Measurements from ENCODE around the gene GPC6. TPM values are rescaled to one million over a fixed set of nuclear protein-coding genes. Genes with fewer than 3 reads are reported as not detected.

The GPC6 gene
- total RNA-seq, 1 donor from 2014 or later, result 38.9 TPM

DNA sequence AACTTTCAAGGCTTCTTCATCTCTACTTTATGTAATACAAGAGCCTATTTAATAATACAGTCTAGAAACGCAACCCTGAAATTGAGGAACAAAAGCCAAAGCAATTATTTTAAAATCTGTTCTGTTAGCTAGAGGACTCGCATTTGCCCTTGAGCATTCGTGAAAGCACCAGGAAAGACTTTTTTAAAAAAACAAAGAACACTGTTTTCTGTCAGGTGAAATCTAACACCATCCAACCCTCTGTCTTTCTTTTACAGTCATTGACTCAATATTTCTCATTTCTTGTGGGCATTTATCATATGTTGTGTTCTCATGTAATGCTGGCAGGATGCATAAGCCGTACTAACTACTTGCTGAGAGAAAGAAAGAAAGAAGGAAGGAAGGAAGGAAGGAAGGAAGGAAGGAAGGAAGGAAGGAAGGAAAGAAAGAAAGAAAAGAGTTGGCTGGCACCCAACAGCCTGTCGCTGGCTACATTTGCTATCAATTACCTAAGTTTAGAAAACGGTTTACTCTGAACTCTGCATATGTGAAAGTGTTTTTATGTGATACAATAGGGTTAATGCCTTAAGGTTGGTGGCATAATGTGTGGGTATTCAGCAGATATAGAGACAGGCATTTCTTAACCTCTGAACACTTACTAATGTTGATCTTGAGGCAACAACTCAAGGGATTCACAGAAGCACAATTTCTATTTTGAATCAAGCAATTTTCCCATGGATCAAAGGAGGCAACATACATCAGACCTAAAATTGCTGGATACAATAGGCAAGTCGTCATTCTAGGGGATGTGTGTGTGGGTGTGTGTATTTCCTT, 807.4 kb downstream of the GPC6 start:
- DNase-seq (ENCODE audit: low read depth), result no peak

DNA sequence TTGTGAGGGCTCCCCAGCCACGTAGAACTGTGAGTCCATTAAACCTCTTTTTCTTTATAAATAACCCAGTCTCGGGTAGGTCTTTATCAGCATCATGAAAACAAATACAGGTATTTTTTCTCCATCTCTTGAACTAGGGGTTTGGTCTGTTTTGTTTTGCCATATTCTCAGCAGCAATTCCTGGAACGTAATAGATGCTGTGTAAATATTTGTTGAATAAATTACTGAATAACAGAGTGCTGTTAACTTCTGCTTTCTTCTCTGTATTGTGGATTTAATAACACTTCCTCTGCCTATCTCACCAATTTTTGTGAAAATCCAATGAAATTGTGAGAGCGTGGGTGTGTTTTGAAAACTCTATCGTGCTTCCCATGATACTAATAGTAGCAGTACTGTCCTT, 823.4 kb downstream of the GPC6 start:
- DNase-seq (ENCODE audit: low read depth), result no peak

DNA sequence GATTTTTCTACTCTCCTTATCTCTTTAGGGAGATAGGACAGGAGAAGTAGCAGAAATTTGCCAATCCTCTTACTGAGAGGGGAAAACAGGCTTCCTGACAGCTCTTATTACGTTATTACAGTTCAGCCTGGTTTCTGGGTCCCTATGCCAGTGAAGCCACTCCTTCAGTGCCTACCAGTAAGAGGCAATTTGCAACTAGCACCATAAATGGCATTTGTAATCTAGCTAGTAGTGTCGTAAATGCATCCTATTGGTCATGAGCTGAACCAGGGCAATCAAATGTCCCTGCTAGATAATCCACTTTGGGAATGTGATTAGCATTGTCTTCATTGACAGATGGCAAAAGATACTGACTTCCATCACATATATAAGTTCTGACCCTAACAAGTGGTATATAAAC, 824.1 kb downstream of the GPC6 start:
- DNase-seq (ENCODE audit: low read depth), result no peak

DNA sequence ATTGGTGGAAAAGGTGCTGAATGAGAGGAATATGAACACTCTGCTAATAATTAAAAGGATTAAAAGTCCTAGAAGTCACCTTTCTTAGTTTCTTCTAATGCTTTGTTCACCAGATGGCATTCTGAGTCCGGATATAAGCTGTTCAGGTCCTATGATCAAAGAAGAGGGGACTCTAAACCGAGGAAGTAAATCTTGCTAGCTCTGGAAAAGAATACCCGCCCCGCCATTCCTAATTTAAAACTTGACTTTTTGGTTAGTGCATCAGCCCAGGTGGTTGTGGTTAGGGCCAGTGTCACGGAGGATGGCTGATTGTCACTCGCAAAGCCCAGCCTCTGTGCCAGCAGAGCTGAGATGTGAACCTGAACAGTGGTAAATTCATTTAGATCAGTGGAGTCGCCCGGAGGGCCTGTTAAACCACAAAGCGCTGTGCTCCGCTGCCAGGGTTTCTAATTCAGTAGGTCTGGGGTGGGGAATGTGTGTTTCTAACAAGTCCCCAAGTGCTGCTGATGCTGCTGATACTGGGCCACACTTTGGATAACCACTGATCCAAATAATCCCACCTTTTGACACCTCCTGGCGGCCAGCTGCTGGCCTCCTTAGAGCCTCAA, 827.5 kb downstream of the GPC6 start:
- DNase-seq (ENCODE audit: low read depth), result peak; percentile 45

DNA sequence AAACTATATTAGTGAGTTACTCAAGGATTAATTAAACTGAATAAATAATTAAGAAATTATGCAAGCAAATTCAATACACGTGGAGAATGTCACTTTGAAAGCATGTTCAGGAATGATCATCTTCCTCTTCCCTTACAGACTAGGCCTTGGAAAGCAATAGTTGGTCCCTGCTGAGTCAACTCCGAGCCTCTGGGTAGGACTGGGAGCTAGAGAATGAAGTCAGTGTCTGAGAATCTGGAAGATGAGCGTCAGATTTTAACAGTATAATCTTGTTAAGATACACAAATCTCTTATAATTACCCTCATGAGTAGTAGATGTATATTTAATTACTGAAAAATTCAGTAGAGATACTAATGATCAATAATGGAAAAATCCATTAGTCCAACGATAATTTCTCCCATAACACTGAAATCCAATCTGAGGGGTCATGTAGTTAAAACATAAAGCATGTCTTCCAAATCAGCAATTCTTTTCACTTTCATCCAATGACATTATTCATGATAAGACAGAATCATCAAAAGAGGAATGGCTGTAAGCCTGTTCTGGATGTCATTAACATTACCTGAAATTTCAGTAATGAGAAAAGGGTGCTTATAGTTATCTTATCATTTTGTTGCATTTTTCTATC, 829.9 kb downstream of the GPC6 start:
- no peak for DNase-seq (ENCODE audit: low read depth)

DNA sequence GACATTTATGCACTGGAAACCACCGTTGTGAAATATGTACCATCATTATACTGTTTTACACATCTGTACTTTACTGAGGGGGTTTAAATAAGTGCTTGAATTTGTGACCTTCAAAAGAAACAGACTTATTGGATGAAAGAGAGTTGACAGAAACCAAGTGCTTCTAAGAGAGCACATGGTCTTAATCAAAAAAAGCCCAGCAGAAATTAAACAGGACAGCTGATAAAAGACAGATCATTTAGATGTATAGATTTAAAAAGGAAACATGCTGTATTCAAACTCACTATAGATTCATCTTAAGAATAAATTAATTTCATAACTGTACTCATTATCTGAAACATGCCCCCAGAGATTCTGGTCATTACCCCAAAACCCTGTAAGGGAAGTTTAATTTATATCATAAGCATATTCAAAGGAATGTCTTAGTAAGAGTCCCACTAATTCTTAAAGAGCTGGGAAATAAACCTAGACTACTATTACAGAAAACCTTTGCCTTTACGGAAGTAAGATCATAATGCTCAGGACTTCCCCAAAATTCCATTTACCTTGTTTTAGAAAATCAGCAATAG, 831.1 kb downstream of the GPC6 start:
- no peak for DNase-seq (ENCODE audit: low read depth)

GRCh38 chr13:94058821-94059360, 832.3 kb downstream of the GPC6 start:
- peak; percentile 78 for DNase-seq (ENCODE audit: low read depth)

DNA sequence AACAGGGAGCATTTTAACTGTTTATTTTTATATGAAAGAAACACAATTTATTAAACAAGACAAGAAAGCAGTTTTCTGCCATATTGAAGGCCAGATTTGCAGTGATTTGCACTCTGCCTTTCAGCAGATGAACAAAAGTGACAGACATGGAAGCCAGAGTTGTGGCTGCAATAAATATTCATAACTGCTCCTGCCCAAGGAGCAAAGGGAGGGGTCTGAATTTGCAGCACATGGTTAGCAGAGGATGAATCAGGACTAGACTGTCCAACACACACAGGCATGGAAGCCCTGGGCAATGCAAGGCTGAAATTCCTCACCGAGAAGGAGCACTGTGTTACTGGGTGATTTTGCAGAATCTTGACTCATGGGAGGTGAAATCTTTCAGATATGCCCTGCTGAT, 834.7 kb downstream of the GPC6 start:
- peak; percentile 67 for DNase-seq (ENCODE audit: low read depth)

GRCh38 chr13:94063096-94063495, 836.5 kb downstream of the GPC6 start:
- DNase-seq (ENCODE audit: low read depth), result no peak

GRCh38 chr13:94063848-94064247, 837.2 kb downstream of the GPC6 start:
- no peak for DNase-seq (ENCODE audit: low read depth)

DNA sequence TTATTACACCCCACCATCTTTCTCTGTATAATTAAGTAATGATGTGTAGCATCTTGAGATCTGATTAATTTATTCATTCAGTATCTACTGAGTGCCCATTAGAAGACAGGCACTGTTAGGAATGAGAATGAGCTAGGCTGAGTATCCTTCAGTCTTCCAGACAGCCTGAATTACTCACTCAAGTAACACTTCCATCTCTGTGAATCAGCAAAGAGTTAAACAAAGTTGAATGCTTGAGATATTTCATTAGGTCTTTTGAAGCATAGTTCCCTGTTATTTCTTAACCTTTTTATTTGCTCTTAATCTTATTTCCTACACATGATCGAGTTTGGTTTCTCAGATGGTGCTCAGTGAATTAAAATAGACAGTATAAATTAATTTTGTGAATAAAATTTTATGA, 839.1 kb downstream of the GPC6 start:
- peak; percentile 56 for DNase-seq (ENCODE audit: low read depth)

DNA sequence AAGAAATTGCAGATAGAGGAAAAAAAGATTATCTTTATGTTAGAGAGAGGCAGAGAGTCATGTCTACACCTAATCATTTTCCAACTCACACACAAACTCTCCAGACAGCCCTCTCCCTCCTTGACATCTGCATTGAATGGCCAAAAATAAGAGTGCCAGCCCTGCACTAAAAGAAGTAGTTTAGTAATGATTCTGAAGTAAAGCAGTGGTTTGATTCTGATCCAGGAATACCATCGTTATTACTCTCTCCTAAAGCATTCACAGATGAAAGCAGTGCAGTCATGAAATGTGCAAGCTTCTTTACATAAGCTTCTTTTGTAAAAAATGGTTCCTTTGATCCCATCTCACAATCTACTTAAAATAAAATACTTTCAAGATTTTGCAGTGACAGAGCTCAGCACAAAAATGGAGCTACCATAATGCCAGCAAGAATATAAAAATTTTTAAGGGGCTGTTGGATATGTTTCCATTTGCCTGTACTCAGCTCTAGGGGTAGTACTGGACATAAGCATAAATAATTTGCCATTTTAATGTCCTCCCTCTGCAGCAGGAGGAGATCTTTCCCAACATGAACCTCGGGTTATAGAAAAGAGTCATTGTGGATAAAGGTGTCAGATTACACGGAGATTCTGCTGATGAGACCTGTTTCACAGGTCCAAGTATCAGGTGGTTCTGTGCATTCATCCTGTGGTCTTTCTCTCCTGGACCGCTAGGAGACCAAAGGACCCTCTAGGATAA, 846.6 kb downstream of the GPC6 start:
- peak; percentile 76 for DNase-seq (ENCODE audit: low read depth)

DNA sequence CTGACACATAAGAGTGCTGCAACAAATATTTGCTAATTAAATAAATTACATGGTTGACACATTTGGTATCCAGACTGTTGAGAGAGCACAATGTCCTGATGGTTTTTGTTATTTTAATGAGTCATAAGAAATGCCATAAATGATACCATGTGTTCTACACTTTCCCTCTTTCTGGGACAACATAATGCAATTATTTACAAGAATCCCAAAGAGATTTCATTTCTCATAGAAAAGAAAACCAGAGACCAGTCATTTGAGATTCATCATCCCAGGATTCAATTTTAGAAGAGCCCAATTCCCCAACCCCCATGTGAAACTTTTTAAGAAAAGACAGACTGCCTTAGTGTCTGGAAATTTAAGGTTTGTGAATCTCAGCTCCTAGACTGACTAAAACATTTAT, 853.3 kb downstream of the GPC6 start:
- DNase-seq (ENCODE audit: low read depth), result peak; percentile 66

- no peak for DNase-seq (ENCODE audit: low read depth)
Observed at GRCh38 chr13:94080527-94080926, 853.9 kb downstream of the GPC6 start.

DNA sequence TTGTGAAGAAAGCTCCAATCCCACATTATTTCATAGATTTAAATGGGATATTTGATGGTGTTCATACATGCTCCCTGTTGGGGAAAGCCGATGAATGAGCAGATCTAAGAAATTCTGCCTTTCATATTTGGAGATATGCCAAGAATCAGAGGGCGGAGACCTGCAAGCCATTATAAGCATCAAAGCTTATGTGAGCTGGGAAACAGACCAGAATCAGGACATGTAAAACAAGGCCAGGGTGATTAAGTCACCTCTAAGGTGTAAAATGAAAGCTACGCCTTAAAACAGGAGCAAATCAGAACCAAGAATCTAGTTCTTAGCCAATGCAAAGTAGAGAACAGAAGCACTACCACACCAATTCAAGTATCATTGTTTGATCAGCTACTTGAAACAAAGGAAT, 860.5 kb downstream of the GPC6 start:
- DNase-seq (ENCODE audit: low read depth), result peak; percentile 25

GRCh38 chr13:94088742-94089141, 862.1 kb downstream of the GPC6 start:
- DNase-seq (ENCODE audit: low read depth), result no peak

- no peak for DNase-seq (ENCODE audit: low read depth)
Observed at GRCh38 chr13:94090773-94091480, 864.3 kb downstream of the GPC6 start.

- no peak for DNase-seq (ENCODE audit: low read depth)
Observed at GRCh38 chr13:94093652-94094315, 867.2 kb downstream of the GPC6 start.

DNA sequence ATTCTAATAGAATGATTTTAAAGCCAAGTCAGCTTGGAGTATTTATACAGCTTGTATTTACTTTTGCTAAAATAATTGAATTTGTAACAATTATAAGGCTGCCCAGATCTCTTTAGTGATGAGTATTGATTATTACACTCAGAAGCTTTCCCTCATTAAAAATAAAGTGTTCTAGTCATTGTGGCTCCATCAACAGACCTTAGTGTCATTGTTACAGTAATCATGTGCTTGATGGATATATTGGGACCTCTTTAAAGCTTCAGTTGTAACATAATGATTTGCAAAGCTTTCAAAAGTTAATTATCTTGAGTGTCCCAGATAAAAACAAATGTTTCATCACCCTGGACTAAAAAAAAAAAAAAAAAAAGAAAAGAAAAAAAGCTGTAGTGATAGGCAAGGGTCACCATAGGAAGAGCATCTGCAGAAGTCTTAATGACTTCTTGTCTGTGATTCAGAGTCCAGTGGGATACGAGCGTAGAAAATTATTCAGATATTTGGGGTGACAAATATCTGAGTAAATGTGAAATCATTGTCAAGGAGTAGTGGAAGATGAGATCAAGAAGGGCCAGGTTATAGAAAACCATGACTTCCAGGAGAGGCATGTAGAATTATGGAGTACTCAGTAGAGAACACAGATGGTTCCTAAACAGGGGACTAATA, 883.2 kb downstream of the GPC6 start:
- no peak for DNase-seq (ENCODE audit: low read depth)

- peak; percentile 95 for DNase-seq (ENCODE audit: low read depth)
Observed at GRCh38 chr13:94112227-94112626, 885.6 kb downstream of the GPC6 start.

Data from renal cortical epithelial cell (primary cell).